ENCODE data around the gene ABCG4.
"Not testable (repeated sequence)": the region's sequence is repeated elsewhere in the genome, so short reads cannot be mapped to it uniquely, and the experiment has no call there.

Gene ABCG4

DNA sequence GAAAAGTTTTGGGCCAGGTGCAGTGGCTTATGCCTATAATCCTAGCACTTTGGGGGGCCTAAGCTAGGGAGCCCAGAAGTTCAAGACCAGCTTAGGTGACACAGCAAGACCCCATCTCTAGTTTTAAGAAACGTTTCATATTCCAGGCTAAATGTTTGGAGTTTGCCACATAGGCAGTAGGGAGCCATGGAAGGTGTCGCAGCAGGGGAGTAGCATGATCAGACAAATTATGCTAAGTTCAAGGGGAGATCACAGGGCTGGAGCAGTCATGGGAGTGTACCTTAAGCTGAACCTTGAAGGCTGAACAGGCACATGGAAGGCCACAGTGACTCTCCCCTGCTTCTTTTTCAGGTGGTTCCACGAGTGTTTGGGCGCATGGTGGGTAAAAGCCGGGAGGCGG is 30.5 kb downstream of the ABCG4 start:
- no peaks in the 10 kb centered on the region for H3K4me1 ChIP-seq
- no peak overlapping the region for H2AFZ ChIP-seq
- TF ChIP-seq, protein P1, sequence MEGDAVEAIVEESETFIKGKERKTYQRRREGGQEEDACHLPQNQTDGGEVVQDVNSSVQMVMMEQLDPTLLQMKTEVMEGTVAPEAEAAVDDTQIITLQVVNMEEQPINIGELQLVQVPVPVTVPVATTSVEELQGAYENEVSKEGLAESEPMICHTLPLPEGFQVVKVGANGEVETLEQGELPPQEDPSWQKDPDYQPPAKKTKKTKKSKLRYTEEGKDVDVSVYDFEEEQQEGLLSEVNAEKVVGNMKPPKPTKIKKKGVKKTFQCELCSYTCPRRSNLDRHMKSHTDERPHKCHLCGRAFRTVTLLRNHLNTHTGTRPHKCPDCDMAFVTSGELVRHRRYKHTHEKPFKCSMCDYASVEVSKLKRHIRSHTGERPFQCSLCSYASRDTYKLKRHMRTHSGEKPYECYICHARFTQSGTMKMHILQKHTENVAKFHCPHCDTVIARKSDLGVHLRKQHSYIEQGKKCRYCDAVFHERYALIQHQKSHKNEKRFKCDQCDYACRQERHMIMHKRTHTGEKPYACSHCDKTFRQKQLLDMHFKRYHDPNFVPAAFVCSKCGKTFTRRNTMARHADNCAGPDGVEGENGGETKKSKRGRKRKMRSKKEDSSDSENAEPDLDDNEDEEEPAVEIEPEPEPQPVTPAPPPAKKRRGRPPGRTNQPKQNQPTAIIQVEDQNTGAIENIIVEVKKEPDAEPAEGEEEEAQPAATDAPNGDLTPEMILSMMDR (IDR thresholded peaks at IDR 0.05): no peak
- no peak overlapping the region for H3K4me3 ChIP-seq (ENCODE audit: low read depth, low read length)
- no peak overlapping the region for H3K27ac ChIP-seq
- H3K9ac ChIP-seq: no peak overlapping the region
- H3K36me3 ChIP-seq (ENCODE audit: control insufficient read depth, insufficient read depth, low read length): no peaks in the 10 kb centered on the region
- H3K4me2 ChIP-seq (ENCODE audit: low read length): no peak overlapping the region
- H3K27me3 ChIP-seq (ENCODE audit: control insufficient read depth, insufficient read depth, low read length): no peaks in the 10 kb centered on the region
- no peaks in the 10 kb centered on the region for H3K9me3 ChIP-seq (ENCODE audit: control insufficient read depth, low read length)
- H3K79me2 ChIP-seq: no peaks in the 10 kb centered on the region

DNA sequence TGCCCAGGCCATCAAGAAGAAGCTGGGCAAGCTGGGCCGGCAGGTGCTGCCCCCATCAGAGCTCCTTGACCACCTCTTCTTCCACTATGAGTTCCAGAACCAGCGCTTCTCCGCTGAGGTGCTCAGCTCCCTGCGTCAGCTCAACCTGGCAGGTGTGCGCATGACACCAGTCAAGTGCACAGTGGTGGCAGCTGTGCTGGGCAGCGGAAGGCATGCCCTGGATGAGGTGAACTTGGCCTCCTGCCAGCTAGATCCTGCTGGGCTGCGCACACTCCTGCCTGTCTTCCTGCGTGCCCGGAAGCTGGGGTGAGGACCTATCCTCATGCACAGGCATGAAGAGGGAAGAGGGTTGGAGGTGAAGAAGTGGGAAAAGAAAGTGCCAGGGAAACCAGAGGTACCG is 31.1 kb downstream of the ABCG4 start:
- Histone ChIP-seq H2AFZ (no peak overlapping the region), H3K27ac (no peak overlapping the region), H3K9ac (no peak overlapping the region), H3K9me3 (ENCODE audit: control insufficient read depth, low read length) (no peaks in the 10 kb centered on the region), H3K4me2 (ENCODE audit: low read length) (no peak overlapping the region), H3K79me2 (no peaks in the 10 kb centered on the region), H3K27me3 (ENCODE audit: control insufficient read depth, insufficient read depth, low read length) (no peaks in the 10 kb centered on the region), H3K36me3 (ENCODE audit: control insufficient read depth, insufficient read depth, low read length) (no peaks in the 10 kb centered on the region), H3K4me1 (no peaks in the 10 kb centered on the region), H3K4me3 (ENCODE audit: low read depth, low read length) (no peak overlapping the region)
- TF ChIP-seq, protein P1 (IDR thresholded peaks at IDR 0.05): no peak

DNA sequence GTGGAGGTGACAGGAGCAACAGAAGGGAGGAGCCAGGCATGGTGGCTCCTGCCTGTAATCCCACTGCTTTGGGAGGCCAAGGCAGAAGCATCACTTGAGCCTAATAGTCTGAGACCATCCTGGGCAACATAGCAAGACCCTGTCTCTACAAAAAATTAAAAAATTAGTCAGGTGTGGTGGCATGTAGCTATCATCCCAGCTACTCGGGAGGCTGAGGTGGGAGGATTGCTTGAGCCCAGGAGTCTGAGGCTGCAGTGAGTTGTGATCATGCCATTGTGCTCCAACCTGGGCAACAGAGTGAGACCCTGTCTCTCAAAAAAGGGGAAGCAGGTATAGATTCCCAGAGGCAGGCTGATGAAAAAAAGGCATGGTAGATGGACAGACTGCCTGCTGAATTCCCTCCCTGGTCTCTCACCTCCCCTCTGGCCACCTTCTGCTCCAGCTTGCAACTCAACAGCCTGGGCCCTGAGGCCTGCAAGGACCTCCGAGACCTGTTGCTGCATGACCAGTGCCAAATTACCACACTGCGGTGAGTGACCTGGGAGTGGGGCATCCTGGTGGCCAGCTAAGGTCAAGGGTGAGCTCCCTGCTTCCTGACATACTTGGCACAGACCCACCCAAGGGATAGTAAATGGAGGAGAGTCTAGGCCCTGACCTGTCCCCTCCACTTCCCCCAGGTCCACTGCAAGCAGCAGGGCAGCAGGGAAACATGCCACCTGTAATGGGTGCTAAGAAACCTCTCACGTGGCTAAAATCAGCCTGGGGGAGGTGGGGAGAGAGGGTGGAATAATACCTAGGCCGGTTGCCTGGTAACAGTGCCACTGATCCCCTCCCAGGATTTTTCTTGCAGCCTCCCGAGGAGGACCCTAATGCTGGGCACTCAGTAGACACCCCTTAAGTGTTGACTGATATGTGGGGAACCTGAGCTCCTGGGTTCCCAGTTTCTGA is 32.2 kb downstream of the ABCG4 start:
- TF ChIP-seq, protein P1 (IDR thresholded peaks at IDR 0.05): no peak
- no peak overlapping the region for H3K9ac ChIP-seq
- no peak overlapping the region for H3K4me2 ChIP-seq (ENCODE audit: low read length)
- H3K4me3 ChIP-seq (ENCODE audit: low read depth, low read length): no peak overlapping the region
- no peaks in the 10 kb centered on the region for H3K4me1 ChIP-seq
- H2AFZ ChIP-seq: no peak overlapping the region
- no peaks in the 10 kb centered on the region for H3K79me2 ChIP-seq
- no peaks in the 10 kb centered on the region for H3K27me3 ChIP-seq (ENCODE audit: control insufficient read depth, insufficient read depth, low read length)
- no peaks in the 10 kb centered on the region for H3K9me3 ChIP-seq (ENCODE audit: control insufficient read depth, low read length)
- no peaks in the 10 kb centered on the region for H3K36me3 ChIP-seq (ENCODE audit: control insufficient read depth, insufficient read depth, low read length)
- H3K27ac ChIP-seq: no peak overlapping the region

DNA sequence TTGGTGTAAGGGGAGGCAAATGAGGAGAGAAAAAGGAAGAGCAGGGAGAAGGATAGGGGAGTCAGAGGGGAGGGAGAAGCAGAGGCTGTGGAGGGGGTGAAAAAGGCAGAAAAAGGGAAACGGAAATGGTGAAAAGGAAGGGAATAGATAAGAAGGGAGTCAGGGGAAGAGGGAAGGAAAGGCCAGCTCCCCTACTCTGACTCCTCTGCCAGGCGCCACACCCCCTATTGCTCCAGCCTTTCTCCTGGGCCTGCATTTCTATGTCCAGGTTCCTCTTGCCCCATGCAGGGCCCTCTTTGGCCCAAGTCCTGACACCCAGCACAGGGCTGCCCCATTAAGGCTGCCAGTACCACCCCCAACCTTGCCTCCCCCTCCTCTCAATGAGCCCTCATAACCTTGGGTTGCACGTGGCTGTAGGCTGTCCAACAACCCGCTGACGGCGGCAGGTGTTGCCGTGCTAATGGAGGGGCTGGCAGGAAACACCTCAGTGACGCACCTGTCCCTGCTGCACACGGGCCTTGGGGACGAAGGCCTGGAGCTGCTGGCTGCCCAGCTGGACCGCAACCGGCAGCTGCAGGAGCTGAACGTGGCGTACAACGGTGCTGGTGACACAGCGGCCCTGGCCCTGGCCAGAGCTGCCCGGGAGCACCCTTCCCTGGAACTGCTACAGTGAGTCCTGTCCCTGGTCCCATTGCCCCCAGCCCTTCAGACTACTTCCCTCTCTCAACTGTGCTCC is 33.0 kb downstream of the ABCG4 start:
- no peaks in the 10 kb centered on the region for H3K9me3 ChIP-seq (ENCODE audit: control insufficient read depth, low read length)
- no peak overlapping the region for H3K4me3 ChIP-seq (ENCODE audit: low read depth, low read length)
- H3K79me2 ChIP-seq: no peaks in the 10 kb centered on the region
- no peaks in the 10 kb centered on the region for H3K4me1 ChIP-seq
- H2AFZ ChIP-seq: no peak overlapping the region
- no peak overlapping the region for H3K4me2 ChIP-seq (ENCODE audit: low read length)
- H3K27ac ChIP-seq: no peak overlapping the region
- no peaks in the 10 kb centered on the region for H3K36me3 ChIP-seq (ENCODE audit: control insufficient read depth, insufficient read depth, low read length)
- TF ChIP-seq, protein P1 (IDR thresholded peaks at IDR 0.05): no peak
- H3K27me3 ChIP-seq (ENCODE audit: control insufficient read depth, insufficient read depth, low read length): no peaks in the 10 kb centered on the region
- no peak overlapping the region for H3K9ac ChIP-seq

DNA sequence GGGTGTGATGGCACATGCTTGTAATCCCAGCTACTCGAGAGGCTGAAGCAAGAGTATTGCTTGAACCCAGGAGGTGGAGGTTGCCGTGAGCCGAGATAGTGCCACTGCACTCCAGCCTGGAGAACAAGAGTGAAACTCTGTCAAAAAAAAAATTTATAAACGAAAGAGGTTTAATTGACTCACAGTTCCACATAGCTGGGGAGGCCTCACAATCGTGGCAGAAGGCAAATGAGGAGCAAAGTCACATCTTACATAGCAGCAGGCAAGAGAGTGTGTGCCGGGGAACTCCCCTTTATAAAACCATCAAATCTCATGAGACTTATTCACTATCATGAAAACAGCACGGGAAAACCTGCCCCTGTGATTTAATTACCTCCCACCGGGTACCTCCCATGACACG is 35.5 kb downstream of the ABCG4 start:
- not testable (repeated sequence) for H3K27me3 ChIP-seq (ENCODE audit: control insufficient read depth, insufficient read depth, low read length); H3K4me3 ChIP-seq (ENCODE audit: low read depth, low read length); H3K4me2 ChIP-seq (ENCODE audit: low read length); H3K36me3 ChIP-seq (ENCODE audit: control insufficient read depth, insufficient read depth, low read length); H2AFZ ChIP-seq; H3K4me1 ChIP-seq; H3K9ac ChIP-seq; H3K79me2 ChIP-seq; H3K9me3 ChIP-seq (ENCODE audit: control insufficient read depth, low read length); H3K27ac ChIP-seq

Measured in parathyroid adenoma (tissue), 2 donors.